ENCODE results near the gene RAPGEF2.

Gene RAPGEF2

GRCh38 chr4:159328766-159329165, 225.9 kb downstream of the RAPGEF2 start:
- Histone ChIP-seq H3K79me2 (ENCODE audit: control insufficient read depth, low read length) (no peaks in the 10 kb centered on the region), H3K4me3 (ENCODE audit: low read length) (no peak overlapping the region), H3K27me3 (ENCODE audit: control insufficient read depth, low read length) (no peaks in the 10 kb centered on the region), H3K36me3 (ENCODE audit: control insufficient read depth, low read length) (peaks cover 3% of the 10 kb centered on the region; the same call in 1 of the 2 replicates), H4K20me1 (ENCODE audit: control insufficient read depth, insufficient read depth, low read depth, low read length) (no peaks in the 10 kb centered on the region), H3K4me1 (ENCODE audit: control insufficient read depth, low read length) (no peaks in the 10 kb centered on the region), H3K9me2 (replicated peaks; ENCODE audit: control insufficient read depth, low read length) (no peaks in the 10 kb centered on the region), H3K9me3 (ENCODE audit: control insufficient read depth, insufficient read depth, low read length) (no peaks in the 10 kb centered on the region), H3F3A (ENCODE audit: control insufficient read depth, insufficient read depth) (no peaks in the 10 kb centered on the region), H3K27ac (ENCODE audit: low read depth, low read length) (no peak overlapping the region), H3K4me2 (ENCODE audit: low read length) (no peak overlapping the region)
- no peak for TF ChIP-seq EZH2phosphoT487 (IDR thresholded peaks at IDR 0.05; ENCODE audit: borderline replicate concordance, low read length)
- TF ChIP-seq, protein P1, sequence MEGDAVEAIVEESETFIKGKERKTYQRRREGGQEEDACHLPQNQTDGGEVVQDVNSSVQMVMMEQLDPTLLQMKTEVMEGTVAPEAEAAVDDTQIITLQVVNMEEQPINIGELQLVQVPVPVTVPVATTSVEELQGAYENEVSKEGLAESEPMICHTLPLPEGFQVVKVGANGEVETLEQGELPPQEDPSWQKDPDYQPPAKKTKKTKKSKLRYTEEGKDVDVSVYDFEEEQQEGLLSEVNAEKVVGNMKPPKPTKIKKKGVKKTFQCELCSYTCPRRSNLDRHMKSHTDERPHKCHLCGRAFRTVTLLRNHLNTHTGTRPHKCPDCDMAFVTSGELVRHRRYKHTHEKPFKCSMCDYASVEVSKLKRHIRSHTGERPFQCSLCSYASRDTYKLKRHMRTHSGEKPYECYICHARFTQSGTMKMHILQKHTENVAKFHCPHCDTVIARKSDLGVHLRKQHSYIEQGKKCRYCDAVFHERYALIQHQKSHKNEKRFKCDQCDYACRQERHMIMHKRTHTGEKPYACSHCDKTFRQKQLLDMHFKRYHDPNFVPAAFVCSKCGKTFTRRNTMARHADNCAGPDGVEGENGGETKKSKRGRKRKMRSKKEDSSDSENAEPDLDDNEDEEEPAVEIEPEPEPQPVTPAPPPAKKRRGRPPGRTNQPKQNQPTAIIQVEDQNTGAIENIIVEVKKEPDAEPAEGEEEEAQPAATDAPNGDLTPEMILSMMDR (IDR thresholded peaks at IDR 0.05; ENCODE audit: low read depth, low read length, poor library complexity, severe bottlenecking) = no peak

DNA sequence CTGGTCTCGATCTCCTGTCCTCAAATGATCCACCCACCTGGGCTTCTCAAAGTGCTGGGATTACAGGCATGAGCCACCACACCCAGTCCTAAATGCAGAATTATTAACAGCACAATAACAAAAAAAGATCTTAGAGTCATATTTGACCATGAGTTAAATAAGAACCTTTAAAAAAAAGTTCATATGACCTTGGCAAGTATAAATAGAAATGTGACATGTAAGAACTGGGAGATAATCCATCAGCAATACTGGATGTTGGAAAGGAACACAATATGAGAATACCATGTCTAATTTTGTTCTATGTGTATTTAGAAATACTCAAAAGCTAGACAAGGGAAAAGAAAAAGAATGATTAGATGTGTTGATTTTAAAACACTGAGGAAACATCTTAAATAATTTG, 231.6 kb downstream of the RAPGEF2 start:
- H3K27me3 ChIP-seq (ENCODE audit: control insufficient read depth, low read length) = no peaks in the 10 kb centered on the region
- no peak overlapping the region for H3K27ac ChIP-seq (ENCODE audit: low read depth, low read length)
- no peaks in the 10 kb centered on the region for H3F3A ChIP-seq (ENCODE audit: control insufficient read depth, insufficient read depth)
- no peaks in the 10 kb centered on the region for H3K9me2 ChIP-seq (replicated peaks; ENCODE audit: control insufficient read depth, low read length)
- no peaks in the 10 kb centered on the region for H4K20me1 ChIP-seq (ENCODE audit: control insufficient read depth, insufficient read depth, low read depth, low read length)
- no peaks in the 10 kb centered on the region for H3K79me2 ChIP-seq (ENCODE audit: control insufficient read depth, low read length)
- peaks cover 6% of the 10 kb centered on the region for H3K36me3 ChIP-seq (ENCODE audit: control insufficient read depth, low read length)
- no peaks in the 10 kb centered on the region for H3K4me1 ChIP-seq (ENCODE audit: control insufficient read depth, low read length)
- H3K9me3 ChIP-seq (ENCODE audit: control insufficient read depth, insufficient read depth, low read length) = no peaks in the 10 kb centered on the region
- H3K4me2 ChIP-seq (ENCODE audit: low read length) = no peak overlapping the region
- no peak overlapping the region for H3K4me3 ChIP-seq (ENCODE audit: low read length)
- TF ChIP-seq, protein P1 (IDR thresholded peaks at IDR 0.05; ENCODE audit: low read depth, low read length, poor library complexity, severe bottlenecking) = no peak
- no peak for TF ChIP-seq EZH2phosphoT487 (IDR thresholded peaks at IDR 0.05; ENCODE audit: borderline replicate concordance, low read length)

- H3K36me3 ChIP-seq (ENCODE audit: control insufficient read depth, low read length) = peaks cover 10% of the 10 kb centered on the region
- no peak overlapping the region for H3K27ac ChIP-seq (ENCODE audit: low read depth, low read length)
- H3K79me2 ChIP-seq (ENCODE audit: control insufficient read depth, low read length) = no peaks in the 10 kb centered on the region
- no peaks in the 10 kb centered on the region for H3F3A ChIP-seq (ENCODE audit: control insufficient read depth, insufficient read depth)
- H3K4me2 ChIP-seq (ENCODE audit: low read length) = no peak overlapping the region
- no peaks in the 10 kb centered on the region for H3K27me3 ChIP-seq (ENCODE audit: control insufficient read depth, low read length)
- H3K9me3 ChIP-seq (ENCODE audit: control insufficient read depth, insufficient read depth, low read length) = no peaks in the 10 kb centered on the region
- H3K9me2 ChIP-seq (replicated peaks; ENCODE audit: control insufficient read depth, low read length) = no peaks in the 10 kb centered on the region
- TF ChIP-seq, protein P1 (IDR thresholded peaks at IDR 0.05; ENCODE audit: low read depth, low read length, poor library complexity, severe bottlenecking) = no peak
- no peak for TF ChIP-seq EZH2phosphoT487 (IDR thresholded peaks at IDR 0.05; ENCODE audit: borderline replicate concordance, low read length)
- no peaks in the 10 kb centered on the region for H4K20me1 ChIP-seq (ENCODE audit: control insufficient read depth, insufficient read depth, low read depth, low read length)
- no peaks in the 10 kb centered on the region for H3K4me1 ChIP-seq (ENCODE audit: control insufficient read depth, low read length)
- H3K4me3 ChIP-seq (ENCODE audit: low read length) = no peak overlapping the region
These were observed 234.2 kb downstream of the RAPGEF2 start for GRCh38 chr4:159337041-159337440.

DNA sequence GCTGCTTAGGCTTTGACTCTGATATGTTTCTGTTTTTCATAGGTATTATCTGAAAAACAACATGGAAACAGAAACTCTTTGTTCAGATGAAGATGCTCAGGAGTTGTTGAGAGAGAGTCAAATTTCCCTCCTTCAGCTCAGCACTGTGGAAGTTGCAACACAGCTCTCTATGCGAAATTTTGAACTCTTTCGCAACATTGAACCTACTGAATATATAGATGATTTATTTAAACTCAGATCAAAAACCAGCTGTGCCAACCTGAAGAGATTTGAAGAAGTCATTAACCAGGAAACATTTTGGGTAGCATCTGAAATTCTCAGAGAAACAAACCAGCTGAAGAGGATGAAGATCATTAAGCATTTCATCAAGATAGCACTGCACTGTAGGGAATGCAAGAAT, 238.6 kb downstream of the RAPGEF2 start:
- Histone ChIP-seq H3K27me3 (ENCODE audit: control insufficient read depth, low read length) (no peaks in the 10 kb centered on the region), H3K27ac (ENCODE audit: low read depth, low read length) (no peak overlapping the region), H3F3A (ENCODE audit: control insufficient read depth, insufficient read depth) (no peaks in the 10 kb centered on the region), H3K9me3 (ENCODE audit: control insufficient read depth, insufficient read depth, low read length) (no peaks in the 10 kb centered on the region), H3K36me3 (ENCODE audit: control insufficient read depth, low read length) (peaks cover 16% of the 10 kb centered on the region), H3K9me2 (replicated peaks; ENCODE audit: control insufficient read depth, low read length) (no peaks in the 10 kb centered on the region), H3K4me1 (ENCODE audit: control insufficient read depth, low read length) (no peaks in the 10 kb centered on the region), H4K20me1 (ENCODE audit: control insufficient read depth, insufficient read depth, low read depth, low read length) (no peaks in the 10 kb centered on the region), H3K79me2 (ENCODE audit: control insufficient read depth, low read length) (no peaks in the 10 kb centered on the region), H3K4me2 (ENCODE audit: low read length) (no peak overlapping the region), H3K4me3 (ENCODE audit: low read length) (no peak overlapping the region)
- TF ChIP-seq EZH2phosphoT487 (IDR thresholded peaks at IDR 0.05; ENCODE audit: borderline replicate concordance, low read length) = no peak
- TF ChIP-seq, protein P1 (IDR thresholded peaks at IDR 0.05; ENCODE audit: low read depth, low read length, poor library complexity, severe bottlenecking) = no peak
